K562 (cell line): ENCODE results near the gene INO80. TPM values are rescaled to one million over a fixed set of nuclear protein-coding genes. Genes with fewer than 3 reads are reported as not detected.

ENCODE experiments used
- CHD4 ChIP-seq: fragments of 200-600 bp; sonication (generic); IDR thresholded peaks from 3 replicates; pipeline ENCODE4 v1.6.1; 2012; ENCODE audit warnings: low read depth, mild to moderate bottlenecking, mixed read lengths, low read length, inconsistent platforms; ENCODE audit not compliant: insufficient read depth, insufficient replicate concordance, poor library complexity, severe bottlenecking
- ELF1 ChIP-seq: fragments of 200-800 bp; sonication (Bioruptor generic); IDR thresholded peaks from 2 replicates; pipeline ENCODE4 v1.6.1; 2016; ENCODE audit warnings: missing genetic modification characterization, missing compliant biosample characterization
- NFE2 ChIP-seq: IDR thresholded peaks from 2 replicates; pipeline ENCODE4 v1.6.1; 2014; ENCODE audit warnings: antibody characterized with exemption, low read depth
- NFIX ChIP-seq: fragments of 250-450 bp; sonication (Bioruptor Pico); IDR thresholded peaks from 2 replicates; pipeline ENCODE4 v1.4.0; 2020; ENCODE audit warnings: low read depth, mild to moderate bottlenecking, moderate library complexity
- NONO ChIP-seq, 2 experiments: fragments of 200-400 bp in 1 of 2; fragments of 450-650 bp in 1 of 2; formaldehyde crosslinking in 1 of 2; IDR thresholded peaks; 2 replicates each; pipeline ENCODE4 v1.6.1; 2017; ENCODE audit warnings: low read depth in 2 of 2, mild to moderate bottlenecking in 2 of 2, moderate library complexity in 2 of 2, low read length in 1 of 2
- POLR2H ChIP-seq: IDR thresholded peaks from 2 replicates; pipeline ENCODE4 v1.6.1; 2016; ENCODE audit warnings: missing genetic modification characterization, low read depth, mild to moderate bottlenecking, control low read depth, missing compliant biosample characterization, moderate library complexity
- RBM22 ChIP-seq: fragments of 200-400 bp; formaldehyde crosslinking; IDR thresholded peaks from 2 replicates; pipeline ENCODE4 v1.6.1; 2018; ENCODE audit warnings: low read length, low read depth; ENCODE audit not compliant: poor library complexity, severe bottlenecking
- RBM39 ChIP-seq: fragments of 200-400 bp; formaldehyde crosslinking; optimal IDR thresholded peaks from 2 replicates; pipeline ENCODE3; 2018; ENCODE audit warnings: low read depth, low read length
- STAT5B ChIP-seq: fragments of 250-450 bp; sonication (Bioruptor Pico); IDR thresholded peaks from 2 replicates; pipeline ENCODE4 v1.8.0; 2021; ENCODE audit warnings: mild to moderate bottlenecking, inconsistent platforms
- TEAD4 ChIP-seq, 2 experiments: sonication (generic) in 1 of 2; formaldehyde crosslinking in 1 of 2; IDR thresholded peaks; 2 replicates each; pipeline versions ENCODE4 v1.6.1 to v1.8.0; 2012 to 2022; ENCODE audit warnings: borderline replicate concordance in 1 of 2, inconsistent platforms in 1 of 2, low read length in 1 of 2, mild to moderate bottlenecking in 1 of 2, missing genetic modification reagents in 1 of 2
- TGIF2 ChIP-seq: sonication (generic); formaldehyde crosslinking; IDR thresholded peaks from 2 replicates; pipeline ENCODE4 v1.8.1; 2022; ENCODE audit warnings: mild to moderate bottlenecking, missing genetic modification reagents, moderate library complexity
- ZBTB1 ChIP-seq: sonication (generic); formaldehyde crosslinking; IDR thresholded peaks from 2 replicates; pipeline ENCODE4 v1.8.1; 2023; ENCODE audit warnings: missing genetic modification reagents, low read depth, mild to moderate bottlenecking, borderline replicate concordance
- ZNF41 ChIP-seq: fragments of 250-450 bp; sonication (Bioruptor Pico); conservative IDR thresholded peaks from 2 replicates; pipeline ENCODE4 v1.4.0; 2020; ENCODE audit warnings: mild to moderate bottlenecking
- polyA plus RNA-seq, 8 experiments: library from polyadenylated mRNA; depleted of rRNA in 4 of 8; stranded (reverse) in 5 of 8; unstranded in 3 of 8; fragments of >200 nt; fragmentation: Nextera tagmentation in 2 of 8; fragmentation: Illumina TruSeq in 1 of 8; extraction: Ambion mirVana in 2 of 8; extraction: Trizol in 1 of 8; gene quantifications; 2 replicates each; pipeline versions ENCODE4 v1.2.1 to v1.2.3, GENCODE V29; 2011 to 2014; ENCODE audit warnings: inconsistent platforms in 1 of 8, missing spikeins in 1 of 8
- total RNA-seq, 7 experiments: library from RNA; depleted of rRNA in 6 of 7; stranded (reverse); fragments of >200 nt in 6 of 7; fragmentation: Illumina TruSeq in 2 of 7; extraction: Trizol in 2 of 7; gene quantifications; 2 replicates each; pipeline versions ENCODE4 v1.2.1 to v1.2.3, GENCODE V29; 2011 to 2021; ENCODE audit warnings: low replicate concordance in 1 of 7
- TF ChIP-seq, protein P1 (sequence below), 2 experiments: fragments of 450-650 bp in 1 of 2; sonication (generic) in 1 of 2; formaldehyde crosslinking in 1 of 2; IDR thresholded peaks in 1 of 2; conservative IDR thresholded peaks in 1 of 2; 2 replicates each; pipeline versions ENCODE4 v1.6.1 to v1.8.1; 2016 to 2023; ENCODE audit warnings: mild to moderate bottlenecking in 2 of 2, moderate library complexity in 2 of 2, inconsistent platforms in 1 of 2, missing genetic modification reagents in 1 of 2
- TF ChIP-seq, protein P2 (sequence below): fragments of 200-400 bp; formaldehyde crosslinking; IDR thresholded peaks from 2 replicates; pipeline ENCODE4 v1.6.1; 2017; ENCODE audit warnings: mild to moderate bottlenecking, low read depth, low read length, moderate library complexity
- TF ChIP-seq, protein P3 (sequence below): fragments of 450-650 bp; conservative IDR thresholded peaks from 2 replicates; pipeline ENCODE4 v1.6.1; 2016; ENCODE audit warnings: missing genetic modification characterization, low read depth, mild to moderate bottlenecking, missing compliant biosample characterization, moderate library complexity

Gene INO80
- total and polyA plus RNA-seq, 9 of the 15 experiments (the other 6 are each of a cell fraction or from before 2014, with no cell fraction given), result 1.1 to 25.7 (median 19.9) TPM

DNA sequence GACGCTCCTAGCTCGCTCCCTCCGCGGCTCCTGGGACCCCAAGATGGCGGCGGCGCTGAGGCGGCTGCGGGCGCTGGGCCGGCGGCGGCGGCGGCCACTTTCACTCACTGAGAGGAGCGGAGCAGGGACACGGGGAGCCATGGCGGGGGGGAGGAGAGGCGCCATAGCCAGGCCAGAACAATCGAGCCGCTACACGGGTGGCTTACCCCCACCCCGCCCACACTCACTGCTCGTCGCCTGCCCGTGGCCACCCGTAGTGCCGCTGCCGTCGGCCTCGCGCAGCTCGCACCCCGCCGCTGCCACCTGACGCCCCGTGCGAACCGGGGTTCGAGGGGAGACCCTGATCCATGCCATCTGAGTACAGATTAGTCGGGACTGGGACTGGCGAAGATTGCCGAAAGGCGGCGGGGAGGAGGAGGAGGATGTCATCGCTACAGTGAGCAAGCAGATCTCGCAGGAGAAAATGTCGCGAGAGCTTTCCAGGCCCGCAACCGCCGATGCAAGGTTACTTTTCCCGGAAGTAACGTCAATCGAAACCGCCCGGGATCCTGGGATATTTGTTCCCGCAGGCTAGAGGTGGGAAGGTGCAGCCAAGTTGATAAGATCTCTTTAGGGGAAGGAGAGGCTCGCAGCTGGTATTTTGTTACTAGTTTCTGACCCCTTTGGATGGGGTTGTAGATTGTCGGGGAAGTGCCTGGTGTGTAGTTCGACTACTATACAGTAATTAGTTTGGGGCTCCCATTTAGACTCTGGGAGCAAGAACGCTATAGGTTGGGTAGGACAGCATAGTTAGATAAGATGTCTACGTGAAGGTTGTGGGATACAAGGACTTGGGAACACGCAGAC lies at the start of gene INO80 (continued):
- TF ChIP-seq NFIX (CRISPR knock-in tag) (no peak), RBM22 (no peak), NFE2 (peak; percentile 96), ELF1 (tag) (peak; percentile 92), NONO (IDR thresholded peaks at IDR 0.05; ENCODE audit: low read depth in 2 of 2, low read length in 1 of 2) (peak; percentile 49 to 77), TGIF2 (no peak), ZNF41 (CRISPR knock-in tag) (0 out of 2 replicates have a peak, but pooled peaks have one; percentile 50), RBM39 (no peak), STAT5B (CRISPR knock-in tag) (no peak), CHD4 (peak; percentile 35), ZBTB1 (CRISPR knock-in tag) (no peak), TEAD4 (IDR thresholded peaks at IDR 0.05; ENCODE audit: low read length) (peak; percentile 38; the same call in 1 of the 2 replicates), TEAD4 (CRISPR knock-in tag; IDR thresholded peaks at IDR 0.05; ENCODE audit: borderline replicate concordance) (no peak), POLR2H (tag) (peak; percentile 92)
- TF ChIP-seq, protein P1, sequence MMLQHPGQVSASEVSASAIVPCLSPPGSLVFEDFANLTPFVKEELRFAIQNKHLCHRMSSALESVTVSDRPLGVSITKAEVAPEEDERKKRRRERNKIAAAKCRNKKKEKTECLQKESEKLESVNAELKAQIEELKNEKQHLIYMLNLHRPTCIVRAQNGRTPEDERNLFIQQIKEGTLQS (IDR thresholded peaks at IDR 0.05), result peak; percentile 78
- TF ChIP-seq, protein P1 (CRISPR knock-in tag; conservative IDR thresholded peaks at IDR 0.05), result peak; percentile 68
- TF ChIP-seq, protein P2, sequence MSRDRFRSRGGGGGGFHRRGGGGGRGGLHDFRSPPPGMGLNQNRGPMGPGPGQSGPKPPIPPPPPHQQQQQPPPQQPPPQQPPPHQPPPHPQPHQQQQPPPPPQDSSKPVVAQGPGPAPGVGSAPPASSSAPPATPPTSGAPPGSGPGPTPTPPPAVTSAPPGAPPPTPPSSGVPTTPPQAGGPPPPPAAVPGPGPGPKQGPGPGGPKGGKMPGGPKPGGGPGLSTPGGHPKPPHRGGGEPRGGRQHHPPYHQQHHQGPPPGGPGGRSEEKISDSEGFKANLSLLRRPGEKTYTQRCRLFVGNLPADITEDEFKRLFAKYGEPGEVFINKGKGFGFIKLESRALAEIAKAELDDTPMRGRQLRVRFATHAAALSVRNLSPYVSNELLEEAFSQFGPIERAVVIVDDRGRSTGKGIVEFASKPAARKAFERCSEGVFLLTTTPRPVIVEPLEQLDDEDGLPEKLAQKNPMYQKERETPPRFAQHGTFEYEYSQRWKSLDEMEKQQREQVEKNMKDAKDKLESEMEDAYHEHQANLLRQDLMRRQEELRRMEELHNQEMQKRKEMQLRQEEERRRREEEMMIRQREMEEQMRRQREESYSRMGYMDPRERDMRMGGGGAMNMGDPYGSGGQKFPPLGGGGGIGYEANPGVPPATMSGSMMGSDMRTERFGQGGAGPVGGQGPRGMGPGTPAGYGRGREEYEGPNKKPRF, result no peak
- TF ChIP-seq, protein P3, sequence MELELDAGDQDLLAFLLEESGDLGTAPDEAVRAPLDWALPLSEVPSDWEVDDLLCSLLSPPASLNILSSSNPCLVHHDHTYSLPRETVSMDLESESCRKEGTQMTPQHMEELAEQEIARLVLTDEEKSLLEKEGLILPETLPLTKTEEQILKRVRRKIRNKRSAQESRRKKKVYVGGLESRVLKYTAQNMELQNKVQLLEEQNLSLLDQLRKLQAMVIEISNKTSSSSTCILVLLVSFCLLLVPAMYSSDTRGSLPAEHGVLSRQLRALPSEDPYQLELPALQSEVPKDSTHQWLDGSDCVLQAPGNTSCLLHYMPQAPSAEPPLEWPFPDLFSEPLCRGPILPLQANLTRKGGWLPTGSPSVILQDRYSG (tag), result 0 out of 2 replicates have a peak, but pooled peaks have one; percentile 18
